Adrenal gland (tissue), 5 donors: ENCODE results near the gene AGPS.
"Not testable (repeated sequence)": the region's sequence is repeated elsewhere in the genome, so short reads cannot be mapped to it uniquely, and the experiment has no call there.

ENCODE experiments used
- CTCF ChIP-seq, 6 experiments: fragments of 450-650 bp in 4 of 6; fragments of 200-600 bp in 2 of 6; sonication (generic) in 1 of 6; IDR thresholded peaks; 1 replicate in 5 of 6; 2 replicates in 1 of 6; pipeline versions ENCODE4 v1.5.1 to v1.8.0; 2016 to 2021; ENCODE audit warnings: antibody characterized with exemption in 6 of 6, mild to moderate bottlenecking in 2 of 6, moderate library complexity in 1 of 6
- POLR2A ChIP-seq, 2 donors: fragments of 450-650 bp; IDR thresholded peaks; one replicate each; pipeline ENCODE4 v1.6.1; 2017; ENCODE audit warnings: antibody characterized with exemption in 2 of 2, mild to moderate bottlenecking in 2 of 2, moderate library complexity in 1 of 2
- donor health status: DM: no; HTN: no; CAD: no.

- TF ChIP-seq CTCF, POLR2A (IDR thresholded peaks at IDR 0.05): not testable (repeated sequence)
These were observed 67.2 kb downstream of the AGPS start for GRCh38 chr2:177459756-177460155.
